Testis (tissue), 2 donors: ENCODE results near the gene TNPO2.

Experiments used
- POLR2A ChIP-seq: fragments of 450-650 bp; IDR thresholded peaks from one replicate; pipeline ENCODE4 v1.6.1; 2017; ENCODE audit warnings: antibody characterized with exemption, mild to moderate bottlenecking, moderate library complexity
- TF ChIP-seq, protein P1 (sequence below), 3 experiments: fragments of 450-650 bp in 2 of 3; fragments of 200-600 bp in 1 of 3; sonication (generic) in 1 of 3; IDR thresholded peaks; one replicate each; pipeline ENCODE4 v1.5.1; 2016 to 2019; ENCODE audit warnings: antibody characterized with exemption in 3 of 3, mild to moderate bottlenecking in 2 of 3, moderate library complexity in 1 of 3

DNA sequence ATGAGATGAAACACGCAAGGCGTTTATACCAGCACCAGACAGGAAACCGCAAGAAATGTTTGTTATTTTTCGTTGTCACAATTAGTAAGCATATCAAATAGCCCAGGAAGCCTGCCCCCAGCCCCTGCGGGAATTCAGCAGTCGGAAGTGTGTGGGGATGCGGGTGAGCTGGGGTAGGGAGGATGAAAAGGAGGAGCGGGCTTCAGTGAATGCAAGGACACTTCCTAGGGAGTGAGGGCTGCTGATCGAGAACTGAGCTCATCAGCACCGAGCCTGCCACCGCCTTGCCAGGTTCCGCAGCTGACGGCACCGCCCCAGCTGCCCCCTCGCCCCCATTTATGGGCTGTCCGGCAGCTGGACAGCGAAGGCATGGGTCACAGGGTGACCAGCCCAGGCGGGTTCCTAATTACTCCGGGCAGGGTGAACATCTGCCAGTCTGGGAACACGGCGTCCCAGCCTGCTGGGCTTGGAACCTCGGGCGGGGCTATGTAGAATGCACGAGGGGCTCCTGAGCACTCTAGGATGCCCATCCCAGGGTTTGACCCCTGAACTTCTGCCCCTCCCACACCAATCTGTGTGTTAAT is 26.3 kb upstream of the TNPO2 start:
- TF ChIP-seq, protein P1, sequence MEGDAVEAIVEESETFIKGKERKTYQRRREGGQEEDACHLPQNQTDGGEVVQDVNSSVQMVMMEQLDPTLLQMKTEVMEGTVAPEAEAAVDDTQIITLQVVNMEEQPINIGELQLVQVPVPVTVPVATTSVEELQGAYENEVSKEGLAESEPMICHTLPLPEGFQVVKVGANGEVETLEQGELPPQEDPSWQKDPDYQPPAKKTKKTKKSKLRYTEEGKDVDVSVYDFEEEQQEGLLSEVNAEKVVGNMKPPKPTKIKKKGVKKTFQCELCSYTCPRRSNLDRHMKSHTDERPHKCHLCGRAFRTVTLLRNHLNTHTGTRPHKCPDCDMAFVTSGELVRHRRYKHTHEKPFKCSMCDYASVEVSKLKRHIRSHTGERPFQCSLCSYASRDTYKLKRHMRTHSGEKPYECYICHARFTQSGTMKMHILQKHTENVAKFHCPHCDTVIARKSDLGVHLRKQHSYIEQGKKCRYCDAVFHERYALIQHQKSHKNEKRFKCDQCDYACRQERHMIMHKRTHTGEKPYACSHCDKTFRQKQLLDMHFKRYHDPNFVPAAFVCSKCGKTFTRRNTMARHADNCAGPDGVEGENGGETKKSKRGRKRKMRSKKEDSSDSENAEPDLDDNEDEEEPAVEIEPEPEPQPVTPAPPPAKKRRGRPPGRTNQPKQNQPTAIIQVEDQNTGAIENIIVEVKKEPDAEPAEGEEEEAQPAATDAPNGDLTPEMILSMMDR (IDR thresholded peaks at IDR 0.05) = no peak
- no peak for TF ChIP-seq POLR2A
